Measurements from ENCODE around the gene SLC6A9. TPM values are rescaled to one million over a fixed set of nuclear protein-coding genes. Genes with fewer than 3 reads are reported as not detected.
A peak's percentile ranks its signal among the peaks of the same experiment; 100 is the strongest.

Gene SLC6A9
- total and polyA plus RNA-seq, 2 donors (not counting 1 experiment from before 2014, with no cell fraction given) = 0.28 to 5.5 TPM

- Mint-ChIP-seq H3K4me3 (peak overlapping the region; percentile 96), H3K27me3 (no peaks in the 10 kb centered on the region), H3K4me1 (peaks cover 38% of the 10 kb centered on the region), H3K27ac (peak overlapping the region; percentile 91), H3K9me3 (ENCODE audit: insufficient read depth) (no peaks in the 10 kb centered on the region)
- Histone ChIP-seq H4K20me1 (ENCODE audit: control insufficient read depth, insufficient read depth, low read length, poor library complexity, severe bottlenecking) (no peaks in the 10 kb centered on the region), H3K9ac (ENCODE audit: low read length) (peak overlapping the region; percentile 87), H3K79me2 (ENCODE audit: control insufficient read depth, insufficient read depth, low read length) (no peaks in the 10 kb centered on the region), H3K27me3 (replicated peaks in 1 of 4; ENCODE audit: control extremely low read depth in 1 of 4, control insufficient read depth in 3 of 4, insufficient read depth in 4 of 4, low read length in 3 of 4) (no peaks in the 10 kb centered on the region), H3K4me1 (ENCODE audit: control insufficient read depth in 2 of 2, insufficient read depth in 2 of 2, low read length in 2 of 2) (peaks cover 22 to 44% of the 10 kb centered on the region in 2 donors), H3K27ac (ENCODE audit: low read length in 2 of 2) (peak overlapping the region in 1 of 2 donors; percentile 75), H3K9me3 (ENCODE audit: control extremely low read depth in 1 of 3, control insufficient read depth in 2 of 3, insufficient read depth in 1 of 3, low read length in 2 of 3) (no peaks in the 10 kb centered on the region), H3K36me3 (replicated peaks in 1 of 2; ENCODE audit: control extremely low read depth in 1 of 2, control insufficient read depth in 1 of 2, extremely low read depth in 1 of 2, insufficient read depth in 2 of 2, low read length in 1 of 2) (no peaks in the 10 kb centered on the region), H3K4me3 (ENCODE audit: control extremely low read depth in 1 of 5, extremely low read depth in 1 of 5, insufficient read depth in 1 of 5, low read depth in 2 of 5, low read length in 4 of 5) (peak overlapping the region; percentile 11 to 81 (median 72)), H2AFZ (ENCODE audit: insufficient read depth, low read depth, low read length, poor library complexity, severe bottlenecking) (peak overlapping the region; percentile 99), H3K4me2 (replicated peaks; ENCODE audit: low read depth, low read length, poor library complexity, severe bottlenecking) (peak overlapping the region; percentile 94)
- ChIA-PET CTCF (interaction anchor here (1.0 to 1.8 kb wide), 4 partner anchors 15 to 42 kb away, joined by 3 to 6 read pairs (median 4); partner anchors contain the start of gene ATP6V0B), POLR2A (interaction anchor here (0.6 to 1.1 kb wide), 2 partner anchors 15 to 46 kb away, joined by 3 read pairs; no protein-coding TSS in a partner anchor)
- DNase-seq (no peak), ATAC-seq (ENCODE audit: low read depth) (no peak)
- 77% methylated on average over 17 of the region's 19 CpGs for WGBS (ENCODE audit: insufficient coverage)
- TF ChIP-seq EZH2 (IDR thresholded peaks at IDR 0.05; ENCODE audit: borderline replicate concordance, insufficient read depth, low read depth, low read length, poor library complexity, severe bottlenecking) = no peak
- intact Hi-C loops (cut with micrococcal nuclease) = loop anchor here (1.0 to 5.0 kb wide), 4 partner anchors 16 to 283 kb away; partner anchors contain the start of genes ATP6V0B, IPO13 and ST3GAL3
Measured at GRCh38 chr1:43990271-43991199, 40.7 kb downstream of the SLC6A9 start.

GRCh38 chr1:43987159-43987902 lies 43.9 kb downstream of the SLC6A9 start:
- TF ChIP-seq EZH2 (IDR thresholded peaks at IDR 0.05; ENCODE audit: borderline replicate concordance, insufficient read depth, low read depth, low read length, poor library complexity, severe bottlenecking) (no peak), CTCF (IDR thresholded peaks at IDR 0.05) (no peak)
- no peak overlapping the region for H3K4me3 ChIP-seq (ENCODE audit: control extremely low read depth in 1 of 5, extremely low read depth in 1 of 5, insufficient read depth in 1 of 5, low read depth in 2 of 5, low read length in 4 of 5)
- no peaks in the 10 kb centered on the region for H3K27me3 Mint-ChIP-seq
- H3K4me3 Mint-ChIP-seq = no peak overlapping the region
- ChIA-PET CTCF (interaction anchor here (1.5 kb wide), 1 partner anchor 61 kb away, joined by 4 read pairs; no protein-coding TSS in a partner anchor), POLR2A (no interaction called here)
- no peak overlapping the region for H3K4me2 ChIP-seq (replicated peaks; ENCODE audit: low read depth, low read length, poor library complexity, severe bottlenecking)
- no peaks in the 10 kb centered on the region for H3K36me3 ChIP-seq (replicated peaks in 1 of 2; ENCODE audit: control extremely low read depth in 1 of 2, control insufficient read depth in 1 of 2, extremely low read depth in 1 of 2, insufficient read depth in 2 of 2, low read length in 1 of 2)
- peaks cover 13% of the 10 kb centered on the region for H3K4me1 Mint-ChIP-seq
- no peaks in the 10 kb centered on the region for H3K79me2 ChIP-seq (ENCODE audit: control insufficient read depth, insufficient read depth, low read length)
- WGBS (ENCODE audit: insufficient coverage) = 97% methylated on average over 6 of the region's 6 CpGs
- no peak overlapping the region for H3K27ac Mint-ChIP-seq
- H3K27me3 ChIP-seq (replicated peaks in 1 of 4; ENCODE audit: control extremely low read depth in 1 of 4, control insufficient read depth in 3 of 4, insufficient read depth in 4 of 4, low read length in 3 of 4) = no peaks in the 10 kb centered on the region
- peaks cover 5 to 14% of the 10 kb centered on the region in 2 donors for H3K4me1 ChIP-seq (ENCODE audit: control insufficient read depth in 2 of 2, insufficient read depth in 2 of 2, low read length in 2 of 2)
- H3K9me3 ChIP-seq (ENCODE audit: control extremely low read depth in 1 of 3, control insufficient read depth in 2 of 3, insufficient read depth in 1 of 3, low read length in 2 of 3) = no peaks in the 10 kb centered on the region
- DNase-seq (no peak), ATAC-seq (ENCODE audit: low read depth) (no peak)
- no peaks in the 10 kb centered on the region for H4K20me1 ChIP-seq (ENCODE audit: control insufficient read depth, insufficient read depth, low read length, poor library complexity, severe bottlenecking)
- H3K9ac ChIP-seq (ENCODE audit: low read length) = no peak overlapping the region
- no peak overlapping the region for H2AFZ ChIP-seq (ENCODE audit: insufficient read depth, low read depth, low read length, poor library complexity, severe bottlenecking)
- H3K27ac ChIP-seq (ENCODE audit: low read length in 2 of 2) = no peak overlapping the region
- intact Hi-C loops (cut with micrococcal nuclease) = no loop called here
- no peaks in the 10 kb centered on the region for H3K9me3 Mint-ChIP-seq (ENCODE audit: insufficient read depth)

All from B cell (primary cell).